Activated naive CD8-positive, alpha-beta T cell treated with anti-CD3 and anti-CD28 coated beads, Interleukin-2, amount 50 U/mL, for 16 hours (primary cell): Measurements from ENCODE around the gene LDB2.

Experiments used
- DNase-seq: peaks from one replicate; pipeline ENCODE4 v3.0.0-alpha.2; 2020; ENCODE audit warnings: low read depth, low spot score

The LDB2 gene

GRCh38 chr4:16758255-16758654 lies 140.2 kb downstream of the LDB2 start:
- DNase-seq, result no peak

GRCh38 chr4:16757080-16757521 lies 141.3 kb downstream of the LDB2 start:
- DNase-seq, result no peak

GRCh38 chr4:16754104-16754503 lies 144.3 kb downstream of the LDB2 start:
- no peak for DNase-seq

GRCh38 chr4:16752150-16752549 lies 146.3 kb downstream of the LDB2 start:
- DNase-seq, result no peak

- DNase-seq, result no peak
Observed at GRCh38 chr4:16750882-16751642, 147.4 kb downstream of the LDB2 start.

GRCh38 chr4:16750216-16750615 lies 148.2 kb downstream of the LDB2 start:
- DNase-seq, result no peak

GRCh38 chr4:16745887-16746286 lies 152.6 kb downstream of the LDB2 start:
- no peak for DNase-seq

- no peak for DNase-seq
Observed at GRCh38 chr4:16745009-16745635, 153.3 kb downstream of the LDB2 start.

- DNase-seq, result no peak
Observed at GRCh38 chr4:16741287-16741686, 157.2 kb downstream of the LDB2 start.

GRCh38 chr4:16739997-16740624 lies 158.3 kb downstream of the LDB2 start:
- DNase-seq, result no peak

- DNase-seq, result no peak
Observed at GRCh38 chr4:16738558-16738957, 159.9 kb downstream of the LDB2 start.

GRCh38 chr4:16733509-16733908 lies 164.9 kb downstream of the LDB2 start:
- no peak for DNase-seq

- DNase-seq, result no peak
Observed at GRCh38 chr4:16732741-16733140, 165.7 kb downstream of the LDB2 start.

GRCh38 chr4:16731776-16732380 lies 166.6 kb downstream of the LDB2 start:
- DNase-seq, result no peak

- DNase-seq, result no peak
Observed at GRCh38 chr4:16730522-16731205, 167.8 kb downstream of the LDB2 start.

- no peak for DNase-seq
Observed at GRCh38 chr4:16729336-16729735, 169.1 kb downstream of the LDB2 start.

- DNase-seq, result no peak
Observed at GRCh38 chr4:16728849-16729248, 169.6 kb downstream of the LDB2 start.

GRCh38 chr4:16728111-16728510 lies 170.3 kb downstream of the LDB2 start:
- DNase-seq, result no peak

- no peak for DNase-seq
Observed at GRCh38 chr4:16727218-16727617, 171.2 kb downstream of the LDB2 start.

- no peak for DNase-seq
Observed at GRCh38 chr4:16726368-16727050, 171.9 kb downstream of the LDB2 start.

GRCh38 chr4:16725252-16725651 lies 173.2 kb downstream of the LDB2 start:
- DNase-seq, result no peak
